GM18505 (cell line): ENCODE data around the gene PTH.

Source experiments
- ATAC-seq: cut with Tn5 transposase; IDR thresholded peaks from one replicate; pipeline ENCODE4 v1.9.1; 2021; ENCODE audit not compliant: unreplicated experiment
- POLR2A ChIP-seq: IDR thresholded peaks from 4 replicates; pipeline ENCODE4 v1.6.1; 2011; ENCODE audit warnings: borderline replicate concordance; ENCODE audit not compliant: insufficient read depth, insufficient read length; ENCODE audit errors: extremely low read depth

PTH gene

DNA sequence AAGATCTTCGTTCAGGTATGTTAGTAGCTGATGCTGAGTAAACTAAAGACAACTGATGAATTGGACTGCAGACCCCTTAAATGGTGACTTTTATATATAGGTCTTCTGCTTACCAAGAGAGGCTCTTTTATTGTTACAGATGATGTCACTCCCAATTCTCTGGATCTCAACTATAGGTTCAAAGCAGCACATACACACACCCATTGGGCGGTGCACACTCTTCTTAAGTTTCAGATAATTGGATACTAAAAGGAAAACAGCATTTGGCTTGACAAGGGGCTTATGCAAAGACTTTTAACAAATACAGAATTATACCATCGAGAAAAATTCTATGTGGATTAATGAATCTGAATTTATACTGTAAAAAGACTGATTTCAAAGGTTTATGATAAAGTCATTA is at the start of gene PTH:
Gene PTH (minus strand): TSS at position 69 of the 400 bp plus-strand sequence. CDS start 3,142 bp downstream, outside the sequence.
- no peak for ATAC-seq

DNA sequence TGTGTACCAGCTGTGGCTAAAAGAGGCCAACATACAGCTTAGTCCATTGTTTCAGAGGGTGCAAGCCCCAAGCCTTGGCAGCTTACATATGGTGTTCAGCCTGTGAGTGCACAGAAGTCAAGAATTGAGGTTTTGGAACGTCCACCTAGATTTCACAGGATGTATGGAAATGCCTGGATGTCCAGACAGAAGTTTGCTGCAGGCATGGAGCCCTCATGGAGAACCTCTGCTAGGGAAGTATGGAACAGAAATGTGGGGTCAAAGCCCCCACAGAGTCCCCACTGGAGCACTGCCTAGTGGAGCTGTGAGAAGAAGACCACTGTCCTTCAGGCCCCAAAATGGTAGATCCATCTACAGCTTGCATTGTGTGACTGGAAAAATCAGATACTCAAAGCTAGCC is 42.2 kb upstream of the PTH start:
- no peak for TF ChIP-seq POLR2A
- no peak for ATAC-seq

More for the DNA sequence above, at the start of gene PTH:
- no peak for TF ChIP-seq POLR2A

DNA sequence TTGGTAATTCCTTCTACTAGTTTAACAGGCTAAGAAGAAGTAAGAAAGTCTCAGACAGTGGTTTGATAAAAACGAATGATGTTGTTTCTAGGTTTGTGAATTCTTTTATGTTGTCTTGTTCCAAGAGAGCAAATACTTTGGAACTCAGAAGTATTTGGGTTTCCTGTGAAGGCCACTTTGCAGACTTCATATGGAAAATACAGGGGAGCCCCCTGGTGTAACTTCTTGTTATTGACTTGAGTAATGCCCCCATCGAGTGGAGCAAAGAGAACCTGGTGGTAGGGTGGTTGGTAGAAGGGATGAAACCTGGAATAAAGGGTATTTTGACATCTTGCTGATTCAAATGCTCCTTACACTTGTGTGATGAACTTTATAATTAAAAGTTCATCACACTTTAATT is 40.0 kb upstream of the PTH start:
- ATAC-seq, result no peak
- no peak for TF ChIP-seq POLR2A

DNA sequence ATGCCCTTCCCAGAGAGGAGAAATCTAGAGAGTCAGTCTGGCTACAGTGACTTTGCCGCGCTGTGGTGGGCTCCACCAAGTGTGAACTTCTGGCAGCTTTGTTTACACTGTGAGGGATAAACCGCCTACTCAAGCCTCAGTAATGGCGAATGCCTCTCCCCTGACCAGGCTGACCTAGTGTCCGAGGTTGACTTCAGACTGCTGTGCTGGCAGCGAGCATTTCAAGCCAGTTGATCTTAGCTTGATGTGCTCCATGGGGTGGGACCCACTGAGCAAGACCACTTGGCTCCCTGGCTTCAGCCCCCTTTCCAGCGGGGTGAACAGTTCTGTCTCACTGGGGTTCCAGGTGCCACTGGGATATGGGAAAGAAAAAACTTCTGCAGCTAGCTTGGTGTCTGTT is 38.6 kb upstream of the PTH start:
- no peak for TF ChIP-seq POLR2A
- no peak for ATAC-seq

DNA sequence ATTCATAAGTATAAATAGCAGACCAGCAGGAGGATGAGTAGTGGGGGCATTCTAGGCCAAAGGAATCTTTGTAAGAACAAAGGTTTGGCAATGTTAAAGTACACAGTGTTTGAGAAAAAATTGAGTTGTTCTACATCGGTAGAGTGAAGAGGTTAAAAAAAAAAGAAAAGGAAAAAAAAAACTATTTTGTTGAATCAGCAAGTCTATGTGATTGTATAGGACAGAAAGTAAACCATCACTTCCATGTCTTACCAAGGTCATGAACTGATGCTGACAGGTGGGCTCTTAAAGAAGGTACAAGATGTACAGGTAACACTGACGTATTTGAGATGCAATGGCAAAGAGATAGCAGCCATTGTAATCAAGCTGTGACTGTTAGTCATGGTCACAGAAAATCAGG is 29.5 kb upstream of the PTH start:
- ATAC-seq, result no peak
- TF ChIP-seq POLR2A, result no peak

DNA sequence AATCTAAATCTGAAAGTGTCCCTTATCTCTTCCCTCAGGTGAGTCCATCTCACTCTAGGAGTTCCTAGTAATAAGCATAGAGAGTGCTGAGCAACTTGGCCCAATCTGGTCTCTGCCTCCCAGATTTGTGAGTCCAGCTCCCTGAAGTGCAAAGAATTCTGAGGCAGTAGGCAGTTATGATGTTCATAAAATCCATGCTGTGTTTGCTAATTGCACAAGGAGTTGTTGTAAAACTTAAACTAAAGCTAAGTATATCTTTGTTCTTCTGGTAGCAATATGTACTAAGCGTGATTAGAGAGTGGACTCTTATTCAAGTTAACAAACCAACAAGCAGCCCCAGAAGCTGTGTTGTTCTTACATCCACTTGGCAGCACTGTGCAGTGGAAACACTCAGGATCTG is 7.6 kb upstream of the PTH start:
- no peak for TF ChIP-seq POLR2A
- ATAC-seq, result no peak

DNA sequence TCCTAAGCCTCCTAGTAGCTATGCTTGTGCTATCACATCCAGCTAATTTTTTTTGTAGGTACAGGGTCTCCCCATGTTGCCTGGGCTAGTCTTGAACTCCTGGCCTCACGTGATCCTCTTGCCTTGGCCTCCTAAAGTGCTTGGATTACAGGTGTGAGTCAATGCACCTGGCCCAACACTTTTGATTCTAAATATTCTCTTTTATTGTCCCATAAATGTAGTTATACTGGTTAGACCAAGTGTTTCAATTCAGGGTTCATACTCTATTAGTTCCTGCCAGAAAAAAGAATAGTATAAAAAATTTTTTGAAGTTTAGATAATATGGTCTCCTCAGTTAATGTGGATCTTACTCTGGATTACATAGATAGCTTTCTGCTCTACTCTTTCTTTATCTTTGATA is 6.7 kb upstream of the PTH start:
- no peak for TF ChIP-seq POLR2A
- no peak for ATAC-seq

DNA sequence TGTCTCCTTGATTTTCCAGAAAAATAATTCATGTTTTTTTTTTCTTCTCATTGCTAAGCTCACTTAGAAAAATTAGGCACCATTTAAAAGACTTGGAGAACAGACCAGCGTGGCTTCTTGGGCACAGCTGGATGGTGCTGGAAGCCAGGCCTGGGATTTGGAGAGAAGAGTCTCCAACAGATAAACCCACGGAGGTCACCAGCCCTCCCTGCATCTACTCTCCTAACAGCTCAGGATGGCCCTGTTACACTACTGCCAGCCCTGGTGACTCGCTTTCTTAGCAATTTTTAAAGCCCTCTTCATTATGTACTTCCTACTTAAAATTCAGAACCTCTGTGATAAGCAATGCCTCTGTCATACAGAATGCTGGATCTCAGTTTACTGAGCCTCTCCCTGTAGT is 1.7 kb downstream of the PTH start:
- ATAC-seq, result no peak
- TF ChIP-seq POLR2A, result no peak

DNA sequence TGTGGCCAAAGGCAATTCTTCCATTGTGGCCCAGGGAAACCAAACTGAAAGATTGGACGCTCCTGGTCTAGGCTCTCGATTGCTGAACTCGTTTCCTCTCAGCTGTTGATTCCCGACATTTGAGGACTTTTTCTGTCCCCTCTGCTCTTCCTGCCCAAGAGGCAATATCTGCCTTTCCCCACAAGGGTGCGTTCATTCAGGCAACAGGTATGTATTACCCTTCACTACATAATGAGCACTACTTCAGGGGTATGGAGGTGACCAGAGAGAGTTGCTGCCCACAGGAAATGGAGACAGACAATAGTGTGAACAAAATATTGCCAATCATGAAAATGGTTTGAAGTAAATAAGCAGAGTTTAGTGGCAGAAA is 8.2 kb downstream of the PTH start:
- no peak for TF ChIP-seq POLR2A
- ATAC-seq, result peak; percentile 77

DNA sequence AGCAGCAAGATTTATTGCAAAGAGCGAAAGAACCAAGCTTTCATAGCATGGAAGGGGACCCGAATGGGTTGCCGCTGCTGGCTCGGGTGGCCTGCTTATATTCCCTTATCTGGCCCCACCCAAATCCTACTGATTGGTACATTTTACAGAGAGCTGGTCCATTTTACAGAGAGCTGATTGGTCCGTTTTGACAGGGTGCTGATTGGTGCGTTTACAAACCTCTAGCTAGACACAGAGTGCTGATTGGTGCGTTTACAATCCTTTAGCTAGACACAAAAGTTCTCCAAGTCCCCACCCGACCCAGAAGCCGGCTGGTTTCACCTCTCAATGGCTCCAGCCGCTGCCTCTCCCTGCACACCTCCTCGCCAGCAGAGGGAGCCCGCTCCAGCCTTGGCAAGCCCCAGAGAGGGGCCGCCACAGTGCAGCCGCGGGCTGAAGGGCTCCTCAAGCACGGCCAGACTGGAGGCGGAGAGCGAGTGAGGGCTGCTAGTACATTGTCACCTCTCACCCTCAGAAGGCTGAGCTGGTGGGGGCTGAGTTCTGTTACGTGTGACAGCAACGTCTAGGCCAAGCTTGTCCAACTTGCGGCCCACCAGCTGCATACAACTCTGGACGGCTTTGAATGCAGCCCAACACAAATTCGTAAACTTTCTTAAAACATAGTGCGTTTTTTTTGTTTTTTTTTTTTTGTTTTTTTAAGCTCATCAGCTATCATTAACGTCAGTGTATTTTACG is 8.7 kb downstream of the PTH start:
- peak; percentile 78 for ATAC-seq
- TF ChIP-seq POLR2A, result no peak

DNA sequence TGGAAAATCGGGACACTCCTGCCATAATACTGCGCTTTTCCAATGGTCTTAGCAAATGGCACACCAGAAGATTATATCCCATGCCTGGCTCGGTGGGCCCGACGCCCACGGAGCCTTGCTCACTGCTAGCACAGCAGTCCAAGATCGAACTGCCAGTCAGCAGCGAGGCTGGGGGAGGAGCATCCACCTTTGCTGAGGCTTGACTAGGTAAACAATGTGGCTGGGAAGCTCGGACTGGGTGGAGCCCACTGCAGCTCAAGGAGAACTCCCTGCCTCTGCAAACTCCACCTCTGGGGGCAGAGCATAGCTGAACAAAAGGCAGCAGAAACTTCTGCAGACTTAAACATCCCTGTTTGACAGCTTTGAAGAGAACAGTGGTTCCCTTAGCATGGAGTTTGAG is 15.6 kb downstream of the PTH start:
- no peak for ATAC-seq
- no peak for TF ChIP-seq POLR2A

DNA sequence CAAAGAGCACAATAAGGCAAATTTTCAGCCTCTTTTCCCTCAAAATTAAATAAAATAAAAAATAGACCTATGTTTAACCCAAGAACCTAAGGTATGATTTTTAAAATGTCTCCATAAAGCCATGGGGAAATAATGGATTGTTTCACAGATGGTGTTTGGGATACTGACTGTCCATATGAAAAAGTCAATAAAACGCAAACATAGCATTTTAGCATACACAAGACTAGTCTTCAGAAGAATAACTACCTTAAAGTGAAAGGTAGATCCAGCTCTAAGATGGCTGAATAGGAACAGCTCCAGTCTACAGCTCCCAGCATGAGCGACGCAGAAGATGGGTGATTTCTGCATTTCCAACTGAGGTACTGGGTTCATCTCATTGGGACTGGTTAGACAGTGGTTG is 16.1 kb downstream of the PTH start:
- TF ChIP-seq POLR2A, result no peak
- ATAC-seq, result no peak

DNA sequence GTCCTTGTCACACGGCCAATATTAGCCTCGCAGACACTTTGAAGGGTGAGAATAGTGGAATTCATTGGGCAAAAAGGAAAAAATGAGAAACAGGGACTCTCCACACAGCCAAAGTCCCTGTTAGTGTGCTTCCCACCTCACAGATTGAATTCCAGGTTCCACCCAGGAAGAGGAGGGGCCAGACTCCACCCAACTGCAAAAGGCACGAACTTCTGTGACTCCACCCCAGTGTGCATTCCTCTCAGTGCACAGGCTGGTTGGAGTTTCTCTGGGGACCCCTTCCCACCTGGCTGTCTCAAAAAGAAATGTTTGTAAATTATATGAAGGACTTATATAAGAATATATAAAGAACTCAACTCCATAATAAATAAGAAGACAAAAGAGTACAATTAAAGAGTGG is 20.7 kb downstream of the PTH start:
- no peak for TF ChIP-seq POLR2A
- no peak for ATAC-seq

DNA sequence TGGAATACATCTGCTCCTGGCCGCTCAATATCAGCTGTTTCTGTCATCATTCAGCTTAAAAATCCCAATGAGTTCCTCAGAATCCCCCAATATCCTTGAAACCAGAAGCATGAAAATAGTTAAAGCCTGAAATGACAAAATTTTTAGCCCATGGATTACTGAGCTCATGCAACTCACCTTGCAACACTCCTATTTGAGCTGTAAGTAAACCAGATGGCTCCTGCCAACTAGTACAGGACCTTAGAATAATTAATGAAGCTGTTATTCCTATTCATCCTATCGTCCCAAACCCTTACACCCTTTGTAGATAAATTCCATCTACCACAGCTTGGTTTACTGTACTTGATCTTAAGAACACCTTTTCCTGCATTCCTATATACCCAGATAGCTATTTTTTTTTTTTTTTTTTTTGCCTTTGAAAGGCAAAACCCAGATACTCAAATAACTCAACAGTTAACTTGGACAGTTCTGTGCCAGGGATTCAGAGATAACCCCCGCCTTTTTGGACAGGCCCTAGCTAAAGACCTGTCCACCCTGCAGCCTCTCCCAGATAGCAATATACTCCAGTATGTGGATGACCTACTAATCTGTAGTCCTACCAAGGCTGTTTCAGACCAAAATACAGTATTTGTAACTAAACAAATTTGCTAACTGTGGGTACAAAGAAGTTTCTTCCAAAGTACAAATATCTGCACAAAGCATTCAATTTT is 22.6 kb downstream of the PTH start:
- ATAC-seq, result no peak
- no peak for TF ChIP-seq POLR2A
